ENCODE results near the gene LMF1.

Gene LMF1

GRCh38 chr16:984736-985636, 14.2 kb upstream of the LMF1 start:
- no peak for DNase-seq

GRCh38 chr16:984121-984694, 13.4 kb upstream of the LMF1 start:
- no peak for DNase-seq

- DNase-seq, result no peak
These were observed 12.6 kb upstream of the LMF1 start for GRCh38 chr16:983044-984030.

DNA sequence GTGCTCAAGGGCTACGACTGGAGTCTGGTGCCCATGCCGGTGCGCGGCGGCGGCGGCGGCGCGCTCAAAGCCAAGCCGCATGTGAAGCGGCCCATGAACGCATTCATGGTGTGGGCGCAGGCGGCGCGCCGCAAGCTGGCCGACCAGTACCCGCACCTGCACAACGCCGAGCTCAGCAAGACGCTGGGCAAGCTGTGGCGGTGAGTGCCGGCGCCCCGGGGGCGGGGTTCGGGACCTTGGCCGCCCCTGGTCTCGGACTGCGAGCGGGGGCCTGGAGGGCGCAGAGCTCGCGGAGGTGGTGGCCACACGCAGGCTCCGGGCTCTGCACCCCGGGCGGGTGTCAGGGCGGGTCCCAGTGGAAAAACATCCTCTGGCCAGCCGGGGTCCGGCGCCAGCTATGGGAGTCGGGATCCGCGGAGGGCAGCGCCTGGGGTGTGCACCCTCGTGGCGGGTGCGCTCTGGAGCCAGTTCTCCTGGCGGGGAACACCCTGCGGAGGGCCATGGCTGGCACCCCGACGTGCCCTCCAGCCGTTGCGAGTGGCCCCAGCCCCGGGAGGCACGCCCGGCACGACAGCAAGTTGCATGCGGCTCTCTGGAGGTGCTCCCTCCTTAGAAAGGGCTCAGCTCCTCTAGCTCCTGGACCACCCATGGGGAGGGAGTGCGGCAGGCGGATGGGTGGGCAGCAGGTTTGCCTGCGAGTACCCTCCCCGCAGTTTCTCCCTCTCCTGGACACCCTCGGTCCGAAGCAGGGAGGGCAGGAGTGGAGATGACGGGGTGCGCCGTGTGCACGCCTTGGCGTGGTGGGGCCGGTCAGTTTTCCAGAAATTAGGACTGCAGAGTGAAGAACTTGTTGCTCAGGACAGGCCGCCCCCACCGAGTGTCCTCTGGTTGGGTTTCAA, 11.6 kb upstream of the LMF1 start:
- DNase-seq, result no peak

DNA sequence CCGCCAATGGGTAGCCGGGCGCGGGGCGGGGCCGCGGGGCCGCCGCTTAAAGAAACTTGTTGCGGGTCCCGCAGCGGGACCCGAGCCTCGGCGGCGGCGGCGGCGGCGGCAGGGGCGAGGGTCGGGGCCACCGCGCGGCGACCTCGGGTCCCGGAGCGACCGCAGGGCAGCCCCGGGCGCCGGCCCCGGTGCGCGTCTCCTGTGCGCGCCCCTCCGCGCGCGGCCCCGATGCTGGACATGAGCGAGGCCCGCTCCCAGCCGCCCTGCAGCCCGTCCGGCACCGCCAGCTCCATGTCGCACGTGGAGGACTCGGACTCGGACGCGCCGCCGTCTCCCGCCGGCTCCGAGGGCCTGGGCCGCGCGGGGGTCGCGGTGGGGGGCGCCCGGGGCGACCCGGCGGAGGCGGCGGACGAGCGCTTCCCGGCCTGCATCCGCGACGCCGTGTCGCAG, 10.9 kb upstream of the LMF1 start, which contains the start of gene SOX8:
TSS of gene SOX8 (plus strand) at position 76 of the 450 bp plus-strand sequence. CDS start at position 229, 153 bp downstream.
- no peak for DNase-seq

DNA sequence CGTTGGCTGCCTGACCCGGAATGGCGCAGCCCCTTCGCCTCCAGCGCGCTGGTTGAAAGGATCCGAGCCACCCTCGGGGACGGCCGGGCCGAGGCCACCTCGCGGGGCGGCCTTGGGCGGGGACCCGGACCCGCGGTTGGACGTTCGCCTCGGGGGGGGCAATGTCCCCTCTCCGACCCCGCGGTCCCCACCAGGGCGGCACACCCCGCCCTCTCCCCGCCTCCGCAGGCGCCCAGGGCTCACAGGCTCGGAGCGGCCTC, 9.7 kb upstream of the LMF1 start:
- DNase-seq, result no peak

GRCh38 chr16:979859-980594, 9.2 kb upstream of the LMF1 start:
- no peak for DNase-seq

GRCh38 chr16:979147-979546, 8.4 kb upstream of the LMF1 start:
- DNase-seq, result no peak

GRCh38 chr16:978403-978802, 7.6 kb upstream of the LMF1 start:
- DNase-seq, result no peak

- DNase-seq, result no peak
These were observed 7.1 kb upstream of the LMF1 start for GRCh38 chr16:977896-978295.

- DNase-seq, result no peak
These were observed 6.4 kb upstream of the LMF1 start for GRCh38 chr16:977081-977701.

- DNase-seq, result peak; percentile 37 to 40
These were observed 5.7 kb upstream of the LMF1 start for GRCh38 chr16:976389-976931.

- no peak for DNase-seq
These were observed 4.5 kb upstream of the LMF1 start for GRCh38 chr16:975291-975690.

DNA sequence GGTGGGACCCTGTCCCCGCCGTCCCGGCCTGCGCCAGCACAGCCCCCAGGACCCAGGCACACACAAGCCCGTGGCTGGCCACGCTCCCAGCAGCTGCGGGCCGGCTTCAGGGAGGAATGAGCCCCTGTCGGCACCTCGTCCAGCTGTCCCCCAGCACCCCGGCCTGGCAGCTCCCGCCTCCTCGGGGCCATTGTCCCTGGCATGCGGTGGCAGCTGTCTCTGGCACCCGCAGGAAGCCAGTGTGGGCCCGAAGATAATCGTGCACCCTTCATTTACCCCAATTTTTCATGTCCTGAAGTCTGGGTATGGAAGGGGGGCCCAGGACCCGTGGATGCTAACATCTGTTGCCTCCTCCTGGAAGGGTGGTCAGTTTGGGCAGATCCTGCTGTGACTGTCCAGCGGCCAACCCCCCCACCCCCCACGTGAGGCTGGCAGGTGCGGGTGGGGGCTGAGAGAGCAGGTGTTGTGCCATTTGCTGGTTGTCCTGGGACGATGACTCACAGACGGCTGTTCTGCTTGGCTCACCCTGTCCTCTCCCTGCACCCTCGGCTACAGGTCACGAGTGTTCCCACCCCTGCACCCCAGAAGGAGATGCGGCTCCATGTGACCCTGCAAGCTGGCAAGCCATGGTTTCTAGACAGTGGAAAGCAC, 4.0 kb upstream of the LMF1 start:
- no peak for DNase-seq

- DNase-seq, result no peak
These were observed 3.3 kb upstream of the LMF1 start for GRCh38 chr16:974001-974601.

DNA sequence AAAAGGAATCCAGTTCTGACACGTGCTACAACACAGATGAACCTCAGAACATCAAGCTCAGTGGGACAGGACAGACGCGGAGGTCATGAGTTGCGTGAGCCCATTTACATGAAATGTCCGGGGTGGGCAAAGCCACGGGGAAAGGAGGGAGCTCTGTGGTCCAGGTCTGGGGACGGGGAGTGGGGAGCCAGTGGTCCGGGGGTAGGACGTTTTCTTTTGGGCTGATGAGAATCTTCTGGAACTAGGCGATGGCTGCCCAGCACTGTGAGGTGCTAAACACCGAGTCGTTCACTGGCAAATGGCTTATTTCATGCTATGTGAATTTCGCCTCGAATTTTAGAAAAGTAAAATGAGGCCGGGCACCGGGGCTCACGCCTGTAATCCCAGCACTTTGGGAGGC, 2.6 kb upstream of the LMF1 start:
- no peak for DNase-seq

- DNase-seq, result no peak
These were observed 1.7 kb upstream of the LMF1 start for GRCh38 chr16:972316-973002.

GRCh38 chr16:971981-972315, 1.2 kb upstream of the LMF1 start:
- DNase-seq, result no peak

DNA sequence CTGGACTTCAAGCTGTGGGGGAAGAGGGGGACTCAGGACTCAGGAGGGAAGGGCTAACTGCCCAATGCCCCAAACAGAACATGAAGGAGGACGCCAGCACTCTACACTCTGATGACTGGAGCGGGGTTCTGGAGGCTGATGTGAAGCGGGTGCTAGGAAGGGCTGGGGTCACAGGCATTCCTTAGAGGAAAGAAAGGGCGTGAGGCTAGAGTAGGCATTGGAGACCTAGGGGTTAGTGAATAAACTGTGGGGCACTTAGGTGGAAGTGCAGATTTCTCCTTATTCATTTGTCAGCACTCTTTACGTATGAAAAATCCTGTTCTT, 760 bp upstream of the LMF1 start:
- no peak for DNase-seq

DNA sequence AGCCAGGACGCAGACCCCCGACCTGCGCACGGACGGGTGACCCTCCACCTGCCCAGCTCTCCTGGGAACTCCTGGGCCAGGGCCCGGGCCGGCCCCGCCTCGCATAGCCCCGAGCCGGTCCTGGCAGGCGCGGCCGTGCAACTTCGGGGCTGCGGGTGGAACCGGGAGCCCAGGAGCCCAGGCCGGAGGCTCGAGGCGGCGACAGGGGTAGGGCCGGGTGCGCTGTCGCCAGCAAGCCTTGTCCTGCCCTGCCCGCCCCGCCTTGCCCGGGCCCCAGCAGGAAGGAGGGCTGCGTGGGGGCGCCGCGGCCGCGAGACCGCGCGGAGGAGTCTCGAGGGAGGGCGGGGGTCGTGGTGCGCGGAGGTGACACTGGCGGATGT, 408 bp downstream of the LMF1 start:
- DNase-seq, result no peak

Data from stimulated activated CD4-positive, alpha-beta T cell treated with anti-CD3 and anti-CD28 coated beads, Interleukin-4, amount 100 ng/mL, for 4 hours (primary cell).